ENCODE data around the gene PHAF1. TPM values are rescaled to one million over a fixed set of nuclear protein-coding genes. Genes with fewer than 3 reads are reported as not detected.

Gene PHAF1
- total RNA-seq, 1 donor from 2014 or later = 29.1 TPM

- H3K9me3 Mint-ChIP-seq = no peaks in the 10 kb centered on the region
- H3K36me3 Mint-ChIP-seq = peaks cover 4% of the 10 kb centered on the region
- no peak for DNase-seq (ENCODE audit: low spot score)
- peaks cover 5% of the 10 kb centered on the region for H3K4me1 ChIP-seq
- peaks cover 59% of the 10 kb centered on the region for H3K79me2 ChIP-seq (ENCODE audit: low read depth)
- H4K20me1 ChIP-seq (ENCODE audit: low read depth) = peaks cover 15% of the 10 kb centered on the region
- no peaks in the 10 kb centered on the region for H3K27me3 ChIP-seq
- TF ChIP-seq EZH2phosphoT487 (IDR thresholded peaks at IDR 0.05) = no peak
- TF ChIP-seq, protein P1, sequence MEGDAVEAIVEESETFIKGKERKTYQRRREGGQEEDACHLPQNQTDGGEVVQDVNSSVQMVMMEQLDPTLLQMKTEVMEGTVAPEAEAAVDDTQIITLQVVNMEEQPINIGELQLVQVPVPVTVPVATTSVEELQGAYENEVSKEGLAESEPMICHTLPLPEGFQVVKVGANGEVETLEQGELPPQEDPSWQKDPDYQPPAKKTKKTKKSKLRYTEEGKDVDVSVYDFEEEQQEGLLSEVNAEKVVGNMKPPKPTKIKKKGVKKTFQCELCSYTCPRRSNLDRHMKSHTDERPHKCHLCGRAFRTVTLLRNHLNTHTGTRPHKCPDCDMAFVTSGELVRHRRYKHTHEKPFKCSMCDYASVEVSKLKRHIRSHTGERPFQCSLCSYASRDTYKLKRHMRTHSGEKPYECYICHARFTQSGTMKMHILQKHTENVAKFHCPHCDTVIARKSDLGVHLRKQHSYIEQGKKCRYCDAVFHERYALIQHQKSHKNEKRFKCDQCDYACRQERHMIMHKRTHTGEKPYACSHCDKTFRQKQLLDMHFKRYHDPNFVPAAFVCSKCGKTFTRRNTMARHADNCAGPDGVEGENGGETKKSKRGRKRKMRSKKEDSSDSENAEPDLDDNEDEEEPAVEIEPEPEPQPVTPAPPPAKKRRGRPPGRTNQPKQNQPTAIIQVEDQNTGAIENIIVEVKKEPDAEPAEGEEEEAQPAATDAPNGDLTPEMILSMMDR (IDR thresholded peaks at IDR 0.05) = no peak
- TF ChIP-seq EZH2 (IDR thresholded peaks at IDR 0.05) = no peak
- H3K4me1 Mint-ChIP-seq = peaks cover 7% of the 10 kb centered on the region
- H3F3A ChIP-seq (ENCODE audit: low read depth) = no peaks in the 10 kb centered on the region
- H3K9ac ChIP-seq = no peak overlapping the region
- H3K27ac ChIP-seq = no peak overlapping the region
- H2AFZ ChIP-seq (replicated peaks) = no peak overlapping the region
- H3K4me3 ChIP-seq = no peak overlapping the region
- no peak overlapping the region for H3K4me2 ChIP-seq
- no peak overlapping the region for H3K27ac Mint-ChIP-seq
- H3K9me3 ChIP-seq (ENCODE audit: low read depth) = no peaks in the 10 kb centered on the region
- H3K4me3 Mint-ChIP-seq = no peak overlapping the region
- no peaks in the 10 kb centered on the region for H3K36me3 ChIP-seq
- H3K27me3 Mint-ChIP-seq (ENCODE audit: insufficient read depth, low read depth) = no peaks in the 10 kb centered on the region
Measured at GRCh38 chr16:67115639-67116038, 5.9 kb downstream of the PHAF1 start.

DNA sequence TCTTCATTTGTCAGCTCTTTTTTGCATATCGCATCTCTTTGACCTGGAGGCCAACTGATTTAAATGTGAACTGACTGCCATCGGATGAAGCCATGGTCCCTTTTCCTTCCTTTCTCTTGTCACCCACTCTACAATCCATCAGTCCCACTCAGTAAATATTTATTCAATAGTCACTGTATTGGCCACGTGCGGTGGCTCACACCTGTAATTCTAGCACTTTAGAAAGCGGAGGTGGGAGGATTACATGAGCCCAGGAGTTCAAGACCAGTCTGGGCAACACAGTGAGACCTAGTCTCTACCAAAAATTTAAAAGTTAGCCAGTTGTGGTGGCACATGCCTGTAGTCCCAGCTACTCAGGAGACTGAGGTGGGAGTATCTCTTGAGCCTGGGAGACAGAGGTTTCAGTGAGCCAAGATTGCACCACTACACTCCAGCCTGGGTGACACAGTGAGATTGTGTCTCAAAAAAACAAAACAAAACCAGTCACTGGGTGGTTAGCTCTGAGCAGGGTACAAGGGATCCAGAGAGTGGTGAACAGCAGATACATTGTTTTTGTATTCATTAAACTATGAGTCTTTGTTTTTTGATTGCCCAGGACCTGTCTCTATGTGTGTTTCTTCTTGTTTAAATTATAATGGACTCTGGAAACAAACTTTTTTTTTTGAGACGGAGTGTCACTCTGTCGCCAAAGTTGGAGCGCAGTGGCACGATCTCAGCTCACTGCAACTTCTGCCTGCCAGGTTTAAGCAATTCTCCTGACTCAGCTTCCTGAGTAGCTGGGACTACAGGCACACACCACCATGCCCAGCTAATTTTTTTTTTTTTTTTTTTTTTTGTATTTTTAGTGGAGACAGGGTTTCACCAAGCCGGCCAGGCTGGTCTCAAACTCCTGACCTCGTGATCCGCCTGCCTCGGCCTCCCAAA lies 6.9 kb downstream of the PHAF1 start:
- no peaks in the 10 kb centered on the region for H3F3A ChIP-seq (ENCODE audit: low read depth)
- Mint-ChIP-seq H3K36me3 (peaks cover 4% of the 10 kb centered on the region), H3K4me1 (no peaks in the 10 kb centered on the region), H3K9me3 (no peaks in the 10 kb centered on the region), H3K4me3 (no peak overlapping the region), H3K27me3 (ENCODE audit: insufficient read depth, low read depth) (no peaks in the 10 kb centered on the region), H3K27ac (no peak overlapping the region)
- no peak for DNase-seq (ENCODE audit: low spot score)
- H3K4me2 ChIP-seq = no peak overlapping the region
- no peaks in the 10 kb centered on the region for H3K4me1 ChIP-seq
- H3K27me3 ChIP-seq = no peaks in the 10 kb centered on the region
- no peak overlapping the region for H3K9ac ChIP-seq
- H3K4me3 ChIP-seq = no peak overlapping the region
- H4K20me1 ChIP-seq (ENCODE audit: low read depth) = peaks cover 10% of the 10 kb centered on the region
- TF ChIP-seq EZH2phosphoT487 (IDR thresholded peaks at IDR 0.05) (no peak), EZH2 (IDR thresholded peaks at IDR 0.05) (no peak)
- TF ChIP-seq, protein P1 (IDR thresholded peaks at IDR 0.05) = no peak
- H3K27ac ChIP-seq = no peak overlapping the region
- H3K79me2 ChIP-seq (ENCODE audit: low read depth) = peaks cover 49% of the 10 kb centered on the region
- no peak overlapping the region for H2AFZ ChIP-seq (replicated peaks)
- no peaks in the 10 kb centered on the region for H3K9me3 ChIP-seq (ENCODE audit: low read depth)
- no peaks in the 10 kb centered on the region for H3K36me3 ChIP-seq

DNA sequence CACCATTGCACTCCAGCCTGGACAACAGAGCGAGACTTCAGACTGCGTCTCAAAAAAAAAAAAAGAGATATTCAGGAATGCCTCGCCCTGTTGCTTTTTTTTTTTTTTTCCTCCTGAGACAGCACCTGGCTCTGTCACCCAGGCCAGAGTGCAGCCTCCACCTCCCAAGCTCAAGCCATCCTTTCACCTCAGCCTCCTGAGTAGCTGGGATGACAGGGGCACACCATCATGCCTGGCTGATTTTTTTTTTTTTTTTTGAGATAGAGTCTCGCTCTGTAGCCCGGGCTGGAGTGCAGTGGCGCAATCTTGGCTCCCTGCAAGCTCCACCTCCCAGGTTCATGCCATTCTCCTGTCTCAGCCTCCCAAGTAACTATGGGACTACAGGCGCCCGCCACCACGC lies 8.0 kb downstream of the PHAF1 start:
- DNase-seq (ENCODE audit: low spot score) = no peak

More for the DNA sequence above, 8.0 kb downstream of the PHAF1 start:
- Histone ChIP-seq H3F3A (ENCODE audit: low read depth) (no peaks in the 10 kb centered on the region), H3K27ac (no peak overlapping the region), H2AFZ (replicated peaks) (no peak overlapping the region), H3K4me1 (no peaks in the 10 kb centered on the region), H3K79me2 (ENCODE audit: low read depth) (peaks cover 38% of the 10 kb centered on the region), H3K9me3 (ENCODE audit: low read depth) (no peaks in the 10 kb centered on the region), H3K9ac (no peak overlapping the region), H3K4me2 (no peak overlapping the region), H4K20me1 (ENCODE audit: low read depth) (peaks cover 7% of the 10 kb centered on the region), H3K36me3 (no peaks in the 10 kb centered on the region), H3K27me3 (no peaks in the 10 kb centered on the region), H3K4me3 (no peak overlapping the region)
- TF ChIP-seq EZH2 (IDR thresholded peaks at IDR 0.05) (no peak), EZH2phosphoT487 (IDR thresholded peaks at IDR 0.05) (no peak)
- TF ChIP-seq, protein P1 (IDR thresholded peaks at IDR 0.05) = no peak
- no peaks in the 10 kb centered on the region for H3K4me1 Mint-ChIP-seq
- H3K36me3 Mint-ChIP-seq = peaks cover 6% of the 10 kb centered on the region
- no peak overlapping the region for H3K27ac Mint-ChIP-seq
- no peaks in the 10 kb centered on the region for H3K9me3 Mint-ChIP-seq
- no peaks in the 10 kb centered on the region for H3K27me3 Mint-ChIP-seq (ENCODE audit: insufficient read depth, low read depth)
- no peak overlapping the region for H3K4me3 Mint-ChIP-seq
